Measurements from ENCODE around the gene ZNF169.
"Not testable (repeated sequence)": the region's sequence is repeated elsewhere in the genome, so short reads cannot be mapped to it uniquely, and the experiment has no call there.

The ZNF169 gene

DNA sequence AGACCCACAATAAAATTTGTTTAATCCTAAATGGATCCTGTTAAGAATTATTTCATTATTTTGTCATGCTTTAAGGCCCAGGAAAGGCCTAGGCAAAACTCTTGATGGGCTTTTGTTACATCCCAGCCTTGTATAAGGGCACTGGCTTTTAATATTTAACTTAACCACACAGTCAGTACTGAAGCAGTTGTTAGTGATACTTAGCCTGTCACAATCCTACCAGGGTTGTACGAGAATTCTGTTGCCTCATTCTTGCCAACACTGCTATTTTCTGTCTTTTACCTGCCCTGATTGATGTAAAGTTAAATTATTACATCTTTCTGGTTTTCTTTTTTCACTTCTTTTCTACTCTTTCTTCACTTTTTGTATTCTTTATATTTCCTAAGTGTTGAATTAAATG lies 10.9 kb downstream of the ZNF169 start:
- H3K4me3 ChIP-seq (replicated peaks; ENCODE audit: low read depth, low read length) = no peak overlapping the region
- DNase-seq (ENCODE audit: extremely low read depth, low read depth) = no peak
- TF ChIP-seq, protein P1, sequence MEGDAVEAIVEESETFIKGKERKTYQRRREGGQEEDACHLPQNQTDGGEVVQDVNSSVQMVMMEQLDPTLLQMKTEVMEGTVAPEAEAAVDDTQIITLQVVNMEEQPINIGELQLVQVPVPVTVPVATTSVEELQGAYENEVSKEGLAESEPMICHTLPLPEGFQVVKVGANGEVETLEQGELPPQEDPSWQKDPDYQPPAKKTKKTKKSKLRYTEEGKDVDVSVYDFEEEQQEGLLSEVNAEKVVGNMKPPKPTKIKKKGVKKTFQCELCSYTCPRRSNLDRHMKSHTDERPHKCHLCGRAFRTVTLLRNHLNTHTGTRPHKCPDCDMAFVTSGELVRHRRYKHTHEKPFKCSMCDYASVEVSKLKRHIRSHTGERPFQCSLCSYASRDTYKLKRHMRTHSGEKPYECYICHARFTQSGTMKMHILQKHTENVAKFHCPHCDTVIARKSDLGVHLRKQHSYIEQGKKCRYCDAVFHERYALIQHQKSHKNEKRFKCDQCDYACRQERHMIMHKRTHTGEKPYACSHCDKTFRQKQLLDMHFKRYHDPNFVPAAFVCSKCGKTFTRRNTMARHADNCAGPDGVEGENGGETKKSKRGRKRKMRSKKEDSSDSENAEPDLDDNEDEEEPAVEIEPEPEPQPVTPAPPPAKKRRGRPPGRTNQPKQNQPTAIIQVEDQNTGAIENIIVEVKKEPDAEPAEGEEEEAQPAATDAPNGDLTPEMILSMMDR (IDR thresholded peaks at IDR 0.05; ENCODE audit: low read depth, low read length, missing control alignments) = no peak

DNA sequence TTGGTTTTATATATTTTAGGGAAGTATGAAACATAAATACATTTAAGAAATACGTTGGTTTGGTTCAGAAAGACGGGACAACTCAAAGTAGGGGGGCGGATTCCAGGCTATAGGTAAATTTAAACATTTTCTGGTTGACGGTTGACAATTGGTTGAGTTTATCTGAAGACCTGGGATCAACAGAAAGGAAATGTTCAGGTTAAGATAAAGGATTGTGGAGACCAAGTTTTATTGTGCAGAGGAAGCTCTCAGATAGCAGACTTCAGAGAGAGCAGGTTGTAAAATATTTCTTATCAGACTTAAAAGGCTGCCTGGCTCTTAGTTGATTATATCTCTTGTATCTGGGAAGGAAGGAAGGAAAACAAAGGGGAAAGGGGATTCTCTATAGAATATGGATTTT lies 17.9 kb downstream of the ZNF169 start:
- H3K4me3 ChIP-seq (replicated peaks; ENCODE audit: low read depth, low read length); DNase-seq (ENCODE audit: extremely low read depth, low read depth): not testable (repeated sequence)

DNA sequence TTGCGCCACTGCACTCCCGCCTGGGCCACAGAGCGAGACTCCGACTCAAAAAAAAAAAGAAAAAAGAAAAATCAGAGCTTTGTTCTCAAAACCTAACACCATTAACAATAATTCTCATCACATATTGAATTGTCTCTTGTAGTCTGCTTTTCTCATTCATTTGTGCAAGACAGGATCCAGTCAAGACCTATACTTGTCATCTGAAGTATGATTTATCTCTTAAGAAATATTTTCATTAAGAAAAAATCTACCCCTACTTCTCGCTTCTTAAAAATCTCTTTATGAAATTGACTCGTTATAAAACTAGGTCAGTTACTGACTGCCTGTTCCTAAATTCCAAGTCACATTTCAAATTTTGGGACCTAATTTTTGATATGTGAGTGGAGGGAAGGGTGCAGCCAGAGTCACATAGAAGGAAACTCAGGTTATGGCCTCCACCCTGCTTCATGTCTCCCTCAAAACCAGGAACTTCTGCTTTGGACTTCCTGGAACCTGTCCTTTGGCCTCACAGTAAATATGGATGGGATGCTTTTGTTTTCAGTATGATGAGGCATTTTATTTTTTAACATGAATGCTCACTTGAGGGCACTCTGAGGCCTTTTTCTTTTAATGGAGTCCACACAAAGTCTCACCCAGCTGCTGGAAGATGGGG lies 18.9 kb downstream of the ZNF169 start:
- TF ChIP-seq, protein P1 (IDR thresholded peaks at IDR 0.05; ENCODE audit: low read depth, low read length, missing control alignments) = no peak
- H3K4me3 ChIP-seq (replicated peaks; ENCODE audit: low read depth, low read length) = no peak overlapping the region
- no peak for DNase-seq (ENCODE audit: extremely low read depth, low read depth)

DNA sequence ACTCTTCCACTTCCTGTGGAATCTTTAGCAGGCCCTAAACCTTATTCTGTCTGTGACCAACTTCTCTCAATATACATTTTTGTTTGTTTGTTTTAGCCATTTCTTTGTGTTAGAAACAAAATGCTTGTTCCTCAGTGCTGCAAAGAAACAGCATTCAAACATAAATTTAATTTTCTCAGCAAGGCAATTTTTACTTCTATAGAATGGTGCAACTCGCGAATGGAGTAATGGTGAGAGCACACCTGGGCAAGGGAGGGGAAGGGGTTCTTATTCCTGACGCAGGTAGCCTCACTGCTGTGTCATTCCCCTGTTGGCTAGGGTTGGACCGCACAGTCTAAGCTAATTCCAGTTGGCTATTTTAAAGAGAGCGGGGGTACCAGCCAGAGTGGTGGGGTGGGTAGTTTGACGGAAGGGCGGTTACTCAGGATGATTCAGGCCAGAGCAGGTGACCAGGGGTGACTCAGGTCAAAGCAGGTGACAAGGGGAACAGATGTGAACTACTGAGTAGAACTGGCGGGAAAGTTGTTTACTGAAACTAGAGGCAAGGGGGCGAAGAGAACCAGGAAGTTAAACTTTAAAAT lies 21.4 kb downstream of the ZNF169 start:
- H3K4me3 ChIP-seq (replicated peaks; ENCODE audit: low read depth, low read length) = no peak overlapping the region
- TF ChIP-seq, protein P1 (IDR thresholded peaks at IDR 0.05; ENCODE audit: low read depth, low read length, missing control alignments) = no peak
- DNase-seq (ENCODE audit: extremely low read depth, low read depth) = no peak

DNA sequence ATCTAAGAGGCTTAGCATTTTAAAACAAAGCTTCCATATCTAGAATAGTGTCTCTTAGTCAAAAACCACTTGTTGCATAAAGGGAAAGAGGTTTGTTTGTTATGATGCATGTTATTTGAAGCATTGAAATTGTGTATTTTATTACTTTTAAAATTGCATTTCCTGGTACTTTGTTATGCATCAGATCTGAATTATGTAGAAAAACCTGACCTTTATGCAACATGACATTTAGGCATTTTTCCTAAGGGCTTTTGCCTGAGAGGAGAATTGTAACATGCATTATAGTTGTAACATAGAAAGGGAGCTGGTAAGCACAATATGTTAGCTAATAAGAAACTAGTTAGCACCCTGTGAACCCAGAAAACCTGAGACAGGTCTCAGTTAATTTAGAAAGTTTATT lies 22.0 kb downstream of the ZNF169 start:
- no peak overlapping the region for H3K4me3 ChIP-seq (replicated peaks; ENCODE audit: low read depth, low read length)
- DNase-seq (ENCODE audit: extremely low read depth, low read depth) = no peak
- TF ChIP-seq, protein P1 (IDR thresholded peaks at IDR 0.05; ENCODE audit: low read depth, low read length, missing control alignments) = no peak

DNA sequence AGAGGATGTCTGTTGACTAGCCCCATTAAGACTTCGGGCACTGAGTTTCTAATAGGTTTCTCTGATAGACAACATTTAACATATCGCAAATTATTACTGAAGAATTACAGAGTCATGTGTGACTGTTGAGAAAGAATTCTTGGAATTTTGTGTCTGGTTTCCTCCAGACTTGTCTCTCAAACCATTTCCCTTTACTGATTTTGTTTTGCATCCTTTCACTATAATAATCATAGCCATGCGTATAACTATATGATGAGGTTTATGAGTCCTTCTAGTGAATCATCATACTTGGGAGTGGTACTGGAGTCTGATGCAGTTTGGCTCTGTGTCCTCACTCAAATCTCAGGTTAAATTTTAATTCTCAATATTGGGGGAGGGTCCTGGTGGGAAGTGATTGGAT lies 27.0 kb downstream of the ZNF169 start:
- DNase-seq (ENCODE audit: extremely low read depth, low read depth) = no peak
- TF ChIP-seq, protein P1 (IDR thresholded peaks at IDR 0.05; ENCODE audit: low read depth, low read length, missing control alignments) = no peak

DNA sequence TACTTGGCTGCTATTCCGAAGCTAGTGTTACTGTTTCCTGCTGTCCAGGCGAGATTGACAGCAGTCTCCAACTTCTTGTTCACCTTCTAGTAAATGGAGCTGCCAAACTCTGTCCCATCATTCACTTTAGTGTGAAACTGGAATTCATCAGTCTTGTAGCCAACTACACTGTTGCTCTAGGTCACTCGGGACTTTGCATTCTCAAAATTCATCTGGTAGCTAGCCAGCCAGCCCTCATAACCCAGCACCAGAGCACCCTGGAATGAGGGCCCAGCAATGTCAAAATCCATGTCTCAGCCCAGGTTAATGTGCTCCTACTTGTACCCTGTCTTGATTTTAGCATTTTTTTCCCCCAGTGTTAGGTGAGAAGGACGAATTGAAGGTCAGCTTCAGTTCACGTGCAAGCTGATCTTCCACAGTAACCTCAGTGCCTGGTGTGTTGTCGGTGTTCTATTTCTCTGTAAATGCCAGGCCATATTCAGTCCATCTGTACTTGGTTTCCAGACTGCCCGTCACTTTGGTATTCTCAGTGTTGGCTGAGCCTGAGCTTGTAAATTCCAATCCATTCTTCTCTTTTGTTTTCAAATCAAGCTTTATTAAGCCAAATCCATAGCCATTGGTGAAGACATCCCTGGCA lies 28.9 kb downstream of the ZNF169 start:
- TF ChIP-seq, protein P1 (IDR thresholded peaks at IDR 0.05; ENCODE audit: low read depth, low read length, missing control alignments) = no peak

More for the DNA sequence above, 27.0 kb downstream of the ZNF169 start:
- H3K4me3 ChIP-seq (replicated peaks; ENCODE audit: low read depth, low read length) = no peak overlapping the region

More for the DNA sequence above, 28.9 kb downstream of the ZNF169 start:
- no peak overlapping the region for H3K4me3 ChIP-seq (replicated peaks; ENCODE audit: low read depth, low read length)
- DNase-seq (ENCODE audit: extremely low read depth, low read depth) = no peak
